H9 (cell line): Measurements from ENCODE around the gene POLD1. TPM values are rescaled to one million over a fixed set of nuclear protein-coding genes. Genes with fewer than 3 reads are reported as not detected.

Source experiments
- DNase-seq: peaks from one replicate; pipeline ENCODE4 v3.0.0-alpha.2; 2017
- H2AFZ ChIP-seq: one replicate; pipeline ENCODE4 v1.6.1; 2013; ENCODE audit warnings: mild to moderate bottlenecking, low read length, control low read depth, moderate library complexity
- H2AK5ac ChIP-seq: 2 replicates; pipeline ENCODE4 v1.6.1; 2013; ENCODE audit warnings: low read length, control low read depth, mixed read lengths; ENCODE audit not compliant: insufficient read length
- H2BK120ac ChIP-seq: one replicate; pipeline ENCODE4 v1.6.1; 2013; ENCODE audit warnings: low read depth, mild to moderate bottlenecking, low read length, control low read depth, inconsistent platforms; ENCODE audit not compliant: poor library complexity, severe bottlenecking
- H2BK12ac ChIP-seq: 2 replicates; pipeline ENCODE4 v1.6.1; 2013; ENCODE audit warnings: low read length, control low read depth, mixed read lengths, low read depth; ENCODE audit not compliant: insufficient read length
- H2BK15ac ChIP-seq: 2 replicates; pipeline ENCODE4 v1.6.1; 2013; ENCODE audit warnings: low read depth, low read length, control low read depth
- H2BK20ac ChIP-seq: one replicate; pipeline ENCODE4 v1.6.1; 2013; ENCODE audit warnings: low read depth, mild to moderate bottlenecking, low read length, control low read depth, inconsistent platforms; ENCODE audit not compliant: poor library complexity, severe bottlenecking
- H2BK5ac ChIP-seq: 2 replicates; pipeline ENCODE4 v1.6.1; 2013; ENCODE audit warnings: low read length, control low read depth, mixed read lengths; ENCODE audit not compliant: insufficient read length
- H3K14ac ChIP-seq: 2 replicates; pipeline ENCODE4 v1.6.1; 2013; ENCODE audit warnings: low read length, control low read depth; ENCODE audit not compliant: insufficient read depth
- H3K18ac ChIP-seq: 2 replicates; pipeline ENCODE4 v1.6.1; 2013; ENCODE audit warnings: low read depth, mild to moderate bottlenecking, mixed read lengths, low read length, control low read depth; ENCODE audit not compliant: insufficient read length
- H3K23ac ChIP-seq: 2 replicates; pipeline ENCODE4 v1.6.1; 2013; ENCODE audit warnings: low read length, control low read depth, mixed read lengths, low read depth; ENCODE audit not compliant: insufficient read length
- H3K23me2 ChIP-seq: 2 replicates; pipeline ENCODE4 v1.6.1; 2013; ENCODE audit warnings: low read depth, mild to moderate bottlenecking, mixed read lengths, low read length, control low read depth; ENCODE audit not compliant: insufficient read length, poor library complexity, severe bottlenecking
- H3K27ac ChIP-seq: 2 replicates; pipeline ENCODE4 v1.5.1; 2013; ENCODE audit warnings: low read length, control low read depth, mixed read lengths, low read depth; ENCODE audit not compliant: insufficient read length
- H3K27me3 ChIP-seq: 2 replicates; pipeline ENCODE4 v1.6.1; 2013; ENCODE audit warnings: low read length, control low read depth, inconsistent platforms; ENCODE audit not compliant: insufficient read depth
- H3K4ac ChIP-seq: 2 replicates; pipeline ENCODE4 v1.6.1; 2013; ENCODE audit warnings: low read depth, mild to moderate bottlenecking, control low read depth, inconsistent platforms, low read length, moderate library complexity
- H3K4me1 ChIP-seq: 2 replicates; pipeline ENCODE4 v1.6.1; 2013; ENCODE audit warnings: low read length, control low read depth, inconsistent platforms; ENCODE audit not compliant: insufficient read depth
- H3K4me2 ChIP-seq: 2 replicates; pipeline ENCODE4 v1.6.1; 2013; ENCODE audit warnings: low read length, control low read depth, mixed read lengths; ENCODE audit not compliant: insufficient read length, insufficient read depth
- H3K56ac ChIP-seq: 2 replicates; pipeline ENCODE4 v1.6.1; 2013; ENCODE audit warnings: low read depth, mild to moderate bottlenecking, mixed read lengths, low read length, control low read depth; ENCODE audit not compliant: insufficient read length
- H3K79me1 ChIP-seq: 2 replicates; pipeline ENCODE4 v1.6.1; 2013; ENCODE audit warnings: low read depth, mild to moderate bottlenecking, moderate library complexity, low read length, control low read depth, inconsistent platforms; ENCODE audit not compliant: insufficient read depth, poor library complexity, severe bottlenecking
- H3K79me2 ChIP-seq: 2 replicates; pipeline ENCODE4 v1.6.1; 2013; ENCODE audit warnings: low read length, control low read depth, inconsistent platforms; ENCODE audit not compliant: insufficient read depth
- H3K9ac ChIP-seq: 2 replicates; pipeline ENCODE4 v1.6.1; 2013; ENCODE audit warnings: low read length, control low read depth, mixed read lengths; ENCODE audit not compliant: insufficient read length; ENCODE audit errors: extremely low read depth
- H3K9me3 ChIP-seq: one replicate; pipeline ENCODE4 v1.6.1; 2013; ENCODE audit warnings: low read depth, low read length, inconsistent platforms; ENCODE audit not compliant: control insufficient read depth
- H3T11ph ChIP-seq: one replicate; pipeline ENCODE4 v1.6.1; 2013; ENCODE audit warnings: mild to moderate bottlenecking, low read length, control low read depth, inconsistent platforms
- H4K20me1 ChIP-seq: one replicate; pipeline ENCODE4 v1.6.1; 2013; ENCODE audit not compliant: control insufficient read depth, insufficient read length, insufficient read depth
- H4K5ac ChIP-seq: 2 replicates; pipeline ENCODE4 v1.6.1; 2013; ENCODE audit warnings: low read depth, mild to moderate bottlenecking, mixed read lengths, low read length, control low read depth; ENCODE audit not compliant: insufficient read length
- H4K8ac ChIP-seq: replicated peaks from 2 replicates; pipeline ENCODE4 v1.6.1; 2013; ENCODE audit warnings: low read length, control low read depth, mixed read lengths, low read depth; ENCODE audit not compliant: insufficient read length
- H4K91ac ChIP-seq: 2 replicates; pipeline ENCODE4 v1.6.1; 2013; ENCODE audit warnings: low read depth, mild to moderate bottlenecking, moderate library complexity, mixed read lengths, low read length, control low read depth; ENCODE audit not compliant: insufficient read length
- H3K27ac Mint-ChIP-seq, 3 experiments: 2 replicates in 2 of 3; 3 replicates in 1 of 3; pipeline ENCODE4 v1.8.0; 2020 to 2021; ENCODE audit warnings: mixed read lengths in 3 of 3, mild to moderate bottlenecking in 1 of 3, moderate library complexity in 1 of 3
- H3K27me3 Mint-ChIP-seq: 2 replicates; pipeline ENCODE4 v1.8.0; 2021; ENCODE audit warnings: low read depth, mild to moderate bottlenecking, moderate library complexity, mixed read lengths
- H3K36me3 Mint-ChIP-seq, 3 experiments: 2 replicates in 2 of 3; 3 replicates in 1 of 3; pipeline ENCODE4 v1.8.0; 2020 to 2021; ENCODE audit warnings: low read depth in 3 of 3, mixed read lengths in 3 of 3; ENCODE audit not compliant: insufficient read depth in 1 of 3
- H3K4me1 Mint-ChIP-seq, 2 experiments: 2 replicates each; pipeline ENCODE4 v1.8.0; 2020; ENCODE audit warnings: mixed read lengths in 2 of 2
- H3K4me3 Mint-ChIP-seq, 2 experiments: 2 replicates in 1 of 2; 3 replicates in 1 of 2; pipeline ENCODE4 v1.8.0; 2020 to 2021; ENCODE audit warnings: mild to moderate bottlenecking in 2 of 2, mixed read lengths in 2 of 2, moderate library complexity in 1 of 2
- H3K9me3 Mint-ChIP-seq, 2 experiments: 2 replicates in 1 of 2; 3 replicates in 1 of 2; pipeline ENCODE4 v1.8.0; 2020; ENCODE audit warnings: mild to moderate bottlenecking in 2 of 2, mixed read lengths in 2 of 2, moderate library complexity in 1 of 2
- CTCF ChIP-seq: fragments of 200-600 bp; sonication (generic); conservative IDR thresholded peaks from 3 replicates; pipeline ENCODE4 v1.8.0; 2021; ENCODE audit warnings: antibody characterized with exemption, mild to moderate bottlenecking
- WGBS: extraction: QIAGEN DNeasy Blood & Tissue Kit; methylation state at CpG from one replicate; pipeline ENCODE4 v1.1.7; 2013; ENCODE audit warnings: missing lambda C conversion rate, low lambda C conversion rate, mixed read lengths; ENCODE audit not compliant: insufficient read length; ENCODE audit errors: extremely low coverage; 5-methylcytosine and 5-hydroxymethylcytosine counted together
- total RNA-seq: library from RNA; stranded (reverse); gene quantifications from 2 replicates; pipeline ENCODE4 v1.2.1, GENCODE V29; 2021

Gene POLD1
- total RNA-seq, 1 experiment from 2014 or later, result 165 TPM

DNA sequence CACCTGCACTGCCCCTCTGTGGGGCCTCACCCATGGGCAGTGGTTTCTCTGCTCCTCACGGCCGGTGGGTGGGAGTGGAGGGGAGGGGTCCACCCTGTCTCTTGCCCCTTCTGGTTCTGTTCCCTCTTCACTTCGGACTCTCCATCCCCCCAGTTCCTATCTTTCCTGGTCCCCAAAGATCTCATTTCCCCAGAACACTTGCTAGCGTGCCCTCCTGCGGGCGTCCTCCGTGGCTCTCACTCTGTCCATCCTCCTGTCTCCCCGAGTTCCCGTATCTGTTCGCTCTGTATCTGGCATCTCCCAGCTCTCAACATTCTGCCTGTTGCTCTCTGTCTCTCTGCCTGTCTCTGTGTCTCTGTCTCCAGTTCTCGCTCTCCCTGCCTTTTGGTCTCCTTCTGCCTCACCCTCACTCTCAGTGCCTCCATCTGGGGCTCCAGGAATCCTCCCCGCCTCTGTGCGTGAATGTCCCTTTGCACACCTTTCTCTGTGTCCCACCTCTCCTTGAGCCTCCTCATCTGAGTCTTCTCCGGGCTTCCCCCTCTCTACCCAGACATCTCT lies 35.0 kb downstream of the POLD1 start:
- Histone ChIP-seq H2BK20ac (no peak overlapping the region), H4K91ac (no peak overlapping the region), H3K9me3 (no peaks in the 10 kb centered on the region), H2BK5ac (no peak overlapping the region), H2AK5ac (no peak overlapping the region), H4K20me1 (no peaks in the 10 kb centered on the region), H3K79me1 (no peaks in the 10 kb centered on the region), H2BK120ac (no peak overlapping the region), H4K5ac (no peak overlapping the region), H3K14ac (peak overlapping the region; percentile 64; the same call in 1 of the 2 replicates), H2BK12ac (no peak overlapping the region), H3K27me3 (no peaks in the 10 kb centered on the region), H3K23me2 (peaks cover 15% of the 10 kb centered on the region), H4K8ac (no peak overlapping the region), H3K9ac (no peak overlapping the region), H3K4me2 (peak overlapping the region; percentile 93), H3K56ac (no peak overlapping the region), H2AFZ (no peak overlapping the region), H3K4ac (no peak overlapping the region), H2BK15ac (no peak overlapping the region), H3K27ac (no peak overlapping the region), H3K4me1 (no peaks in the 10 kb centered on the region), H3T11ph (no peak overlapping the region), H3K23ac (no peak overlapping the region), H3K79me2 (peaks cover 3% of the 10 kb centered on the region; the same call in 1 of the 2 replicates), H3K18ac (no peak overlapping the region)
- Mint-ChIP-seq H3K27ac (peak overlapping the region in 2 of 3 experiments; percentile 10 to 76; a peak in 4 of 7 replicates), H3K36me3 (peaks cover 5 to 28% (median 7%) of the 10 kb centered on the region in 3 experiments; a peak in 5 of 7 replicates), H3K9me3 (peaks cover 0 to 3% of the 10 kb centered on the region in 2 experiments; a peak in 1 of 5 replicates), H3K27me3 (peaks cover 9% of the 10 kb centered on the region), H3K4me3 (peak overlapping the region; percentile 77 to 90), H3K4me1 (peaks cover 24 to 29% of the 10 kb centered on the region in 2 experiments)
- no peak for TF ChIP-seq CTCF
- no peak for DNase-seq
- WGBS, result no CpG with 5 or more reads among the region's 14 CpGs
